Astrocyte of the cerebellum (primary cell): ENCODE measurements around the gene TAF4.

ENCODE experiments used
- DNase-seq: peaks from one replicate; pipeline ENCODE4 v3.0.0-alpha.2; 2011; ENCODE audit warnings: low read depth
- H3K4me3 ChIP-seq: 2 replicates; pipeline ENCODE4 v1.5.1; 2011; ENCODE audit warnings: mild to moderate bottlenecking, low read depth, low read length, moderate library complexity
- CTCF ChIP-seq: IDR thresholded peaks from 2 replicates; pipeline ENCODE4 v1.5.1; 2012; ENCODE audit warnings: low read length, low read depth, moderate library complexity, mild to moderate bottlenecking; ENCODE audit errors: missing control alignments
- in situ Hi-C: cut with HindIII; loops from 2 replicates; pipeline ENCODE4 v1.10.0; 2017; ENCODE audit warnings: low sequenced_read_pairs

TAF4 gene

GRCh38 chr20:62065674-62066338 lies at the start of gene TAF4:
Gene TAF4, minus strand, starts transcription at chr20:62065881. Its CDS starts 71 bp downstream, at chr20:62065810.
- TF ChIP-seq CTCF: no peak
- DNase-seq: no peak

GRCh38 chr20:62114894-62115293 lies 49.2 kb upstream of the TAF4 start:
- no peak for DNase-seq
- no peak for TF ChIP-seq CTCF
- H3K4me3 ChIP-seq: no peak overlapping the region
- in situ Hi-C loops: no loop called here

More at GRCh38 chr20:62065674-62066338, at the start of gene TAF4:
- in situ Hi-C loops: no loop called here
- peak within 1 kb of the TSS; percentile 58 for H3K4me3 ChIP-seq

GRCh38 chr20:62112368-62112767 lies 46.7 kb upstream of the TAF4 start:
- TF ChIP-seq CTCF: no peak
- DNase-seq: no peak
- in situ Hi-C loops: no loop called here
- no peak overlapping the region for H3K4me3 ChIP-seq

- DNase-seq: no peak
- in situ Hi-C loops: no loop called here
- TF ChIP-seq CTCF: no peak
- no peak overlapping the region for H3K4me3 ChIP-seq
These were observed 45.5 kb upstream of the TAF4 start for GRCh38 chr20:62111148-62111547.

GRCh38 chr20:62105592-62105991 lies 39.9 kb upstream of the TAF4 start:
- in situ Hi-C loops: no loop called here
- TF ChIP-seq CTCF: no peak
- no peak for DNase-seq
- no peak overlapping the region for H3K4me3 ChIP-seq

GRCh38 chr20:62104791-62105345 lies 39.2 kb upstream of the TAF4 start:
- H3K4me3 ChIP-seq: no peak overlapping the region
- in situ Hi-C loops: no loop called here
- DNase-seq: no peak
- TF ChIP-seq CTCF: no peak
